Right lobe of liver (tissue), 6 donors: ENCODE measurements around the gene INPP4A. TPM values are rescaled to one million over a fixed set of nuclear protein-coding genes. Genes with fewer than 3 reads are reported as not detected.

Experiments used
- ATAC-seq, 4 donors: fragments of 200-7000 bp; cut with Tn5 transposase; one replicate each; pipeline ENCODE4 v1.9.1; 2020; ENCODE audit warnings: mild to moderate bottlenecking in 4 of 4, moderate library complexity in 4 of 4
- DNase-seq, 3 donors: peaks; one replicate each; pipeline ENCODE4 v3.0.0-alpha.2; 2020
- H3K27ac ChIP-seq, 3 donors: fragments of 200-600 bp; one replicate each; pipeline ENCODE4 v1.8.0; 2022
- H3K27me3 ChIP-seq, 2 donors: fragments of 200-600 bp; one replicate each; pipeline ENCODE4 v1.8.0; 2022
- H3K36me3 ChIP-seq, 4 donors: fragments of 200-600 bp; sonication (generic) in 1 of 4; one replicate each; pipeline versions ENCODE4 v1.5.1 to v1.8.0; 2017 to 2022; ENCODE audit warnings: control low read depth in 1 of 4
- H3K4me1 ChIP-seq, 4 donors: fragments of 200-600 bp; sonication (generic) in 1 of 4; one replicate each; pipeline versions ENCODE4 v1.5.1 to v1.8.0; 2017 to 2022; ENCODE audit warnings: control low read depth in 1 of 4
- H3K4me3 ChIP-seq, 3 donors: fragments of 200-600 bp; one replicate each; pipeline ENCODE4 v1.8.0; 2022
- H3K9me3 ChIP-seq, 4 donors: fragments of 200-600 bp; sonication (generic) in 1 of 4; one replicate each; pipeline versions ENCODE4 v1.5.1 to v1.8.0; 2017 to 2022; ENCODE audit warnings: control low read depth in 1 of 4
- CTCF ChIP-seq, 4 donors: fragments of 200-600 bp in 3 of 4; fragments of 450-650 bp in 1 of 4; IDR thresholded peaks; one replicate each; pipeline versions ENCODE4 v1.5.1 to v1.8.0; 2016 to 2022; ENCODE audit warnings: antibody characterized with exemption in 4 of 4, mild to moderate bottlenecking in 2 of 4
- POLR2A ChIP-seq: fragments of 450-650 bp; IDR thresholded peaks from one replicate; pipeline ENCODE4 v1.6.1; 2017; ENCODE audit warnings: antibody characterized with exemption, mild to moderate bottlenecking
- WGBS: methylation state at CpG from one replicate; pipeline ENCODE4 v1.1.6; 2018; ENCODE audit warnings: low coverage, low lambda C conversion rate; ENCODE audit not compliant: insufficient coverage; ENCODE audit errors: missing lambda C conversion rate; 5-methylcytosine and 5-hydroxymethylcytosine counted together
- intact Hi-C, 2 donors: fragments of 100-400 bp; cut with DNase I; formaldehyde crosslinking; loops; one replicate each; pipeline versions ENCODE4 v1.11.2 to v1.14.1; 2022
- total RNA-seq, 6 experiments: library from RNA; depleted of rRNA in 2 of 6; stranded (reverse); fragments of >200 nt in 2 of 6; fragmentation: NEBNext Ultra II Directional in 3 of 6; extraction: Animal tissue kit (Norgen Biotek cat#: 25700) in 3 of 6; gene quantifications; one replicate each; pipeline versions ENCODE4 v1.1.0 to v1.2.4, GENCODE V29; 2016 to 2023
- donor health status: DM: no; HTN: yes; CAD: no.
- donor health status: DM: no; HTN: no; CAD: no.
- donor health status: DM: no; HTN: no; CAD: no.
- donor health status: DM: no; HTN: yes; CAD: no.
- donor health status: DM: no; HTN: yes; CAD: no.

Gene INPP4A
- total RNA-seq, 6 experiments from 2014 or later: 6.5 to 10.4 (median 8.0) TPM

GRCh38 chr2:98583276-98583675, 138.6 kb downstream of the INPP4A start:
- Histone ChIP-seq H3K36me3 (peaks cover 0 to 7% (median 1%) of the 10 kb centered on the region in 4 donors), H3K4me1 (peaks cover 0 to 4% (median 0%) of the 10 kb centered on the region in 4 donors), H3K27me3 (no peaks in the 10 kb centered on the region), H3K27ac (no peak overlapping the region), H3K4me3 (no peak overlapping the region), H3K9me3 (no peaks in the 10 kb centered on the region)
- DNase-seq (no peak), ATAC-seq (no peak)
- whole genome bisulfite sequencing: 96% methylated on average over 7 of the region's 7 CpGs
- no peak for TF ChIP-seq POLR2A
- TF ChIP-seq CTCF (IDR thresholded peaks at IDR 0.05): no peak
- intact Hi-C loops: no loop called here

- peak; percentile 86 to 98 (median 92) for ATAC-seq
Measured at GRCh38 chr2:98583816-98584618, 139.4 kb downstream of the INPP4A start.

GRCh38 chr2:98585386-98585785, 140.7 kb downstream of the INPP4A start:
- intact Hi-C loops: no loop called here
- no peak for DNase-seq
- WGBS: 97% methylated on average over 9 of the region's 10 CpGs
- no peak for ATAC-seq
- TF ChIP-seq CTCF (IDR thresholded peaks at IDR 0.05): no peak
- Histone ChIP-seq H3K27me3 (no peaks in the 10 kb centered on the region), H3K4me3 (no peak overlapping the region), H3K4me1 (peaks cover 0 to 4% (median 0%) of the 10 kb centered on the region in 4 donors), H3K27ac (no peak overlapping the region), H3K9me3 (no peaks in the 10 kb centered on the region), H3K36me3 (peaks cover 0 to 2% (median 1%) of the 10 kb centered on the region in 4 donors)

More at GRCh38 chr2:98583816-98584618, 139.4 kb downstream of the INPP4A start:
- no peak for DNase-seq
- peaks cover 0 to 4% (median 0%) of the 10 kb centered on the region in 4 donors for H3K4me1 ChIP-seq
- H3K36me3 ChIP-seq: peaks cover 0 to 7% (median 1%) of the 10 kb centered on the region in 4 donors
- no peak overlapping the region for H3K4me3 ChIP-seq
- whole genome bisulfite sequencing: 52% methylated on average over 5 of the region's 10 CpGs
- H3K27me3 ChIP-seq: no peaks in the 10 kb centered on the region
- no peaks in the 10 kb centered on the region for H3K9me3 ChIP-seq
- TF ChIP-seq POLR2A: no peak
- TF ChIP-seq CTCF (IDR thresholded peaks at IDR 0.05): no peak
- peak overlapping the region in 1 of 3 donors; percentile 7 for H3K27ac ChIP-seq
- intact Hi-C loops: no loop called here

- Histone ChIP-seq H3K36me3 (peaks cover 0 to 2% (median 0%) of the 10 kb centered on the region in 4 donors), H3K27me3 (no peaks in the 10 kb centered on the region), H3K4me1 (peaks cover 0 to 4% (median 0%) of the 10 kb centered on the region in 4 donors), H3K9me3 (no peaks in the 10 kb centered on the region), H3K27ac (no peak overlapping the region), H3K4me3 (no peak overlapping the region)
- DNase-seq: no peak
- no peak for TF ChIP-seq CTCF (IDR thresholded peaks at IDR 0.05)
- TF ChIP-seq POLR2A: no peak
- ATAC-seq: no peak
- 100% methylated on average over 1 of the region's 6 CpGs for WGBS
- intact Hi-C loops: no loop called here
Measured at GRCh38 chr2:98586551-98587140, 142.0 kb downstream of the INPP4A start.
